ENCODE measurements around the gene GLRX. TPM values are rescaled to one million over a fixed set of nuclear protein-coding genes. Genes with fewer than 3 reads are reported as not detected.
A peak's percentile ranks its signal among the peaks of the same experiment; 100 is the strongest.

The GLRX gene
- polyA plus RNA-seq, 1 donor (not counting 4 experiments of a cell fraction or from before 2014, with no cell fraction given): 15.6 TPM

- Histone ChIP-seq H3K79me2 (ENCODE audit: control insufficient read depth, insufficient read depth, low read length) (no peaks in the 10 kb centered on the region), H3K27ac (ENCODE audit: control insufficient read depth, insufficient read depth, low read length) (no peak overlapping the region), H3K4me2 (ENCODE audit: control insufficient read depth, extremely low read depth, insufficient read depth, low read depth, low read length) (no peak overlapping the region), H3K36me3 (ENCODE audit: control insufficient read depth in 2 of 2, extremely low read depth in 1 of 2, insufficient read depth in 2 of 2, low read length in 2 of 2) (no peaks in the 10 kb centered on the region), H4K20me1 (ENCODE audit: control insufficient read depth, extremely low read depth, insufficient read depth, low read length) (no peaks in the 10 kb centered on the region), H2AFZ (ENCODE audit: control insufficient read depth, low read length) (no peak overlapping the region), H3K27me3 (ENCODE audit: control insufficient read depth, extremely low read depth, insufficient read depth, low read length) (no peaks in the 10 kb centered on the region), H3K9ac (ENCODE audit: control insufficient read depth, extremely low read depth, insufficient read depth, low read length) (no peak overlapping the region), H3K4me3 (ENCODE audit: control insufficient read depth in 2 of 3, extremely low read depth in 1 of 3, insufficient read depth in 2 of 3, low read depth in 1 of 3, low read length in 3 of 3) (no peak overlapping the region), H3K9me3 (ENCODE audit: control insufficient read depth, low read depth, low read length) (no peaks in the 10 kb centered on the region), H3K9me1 (ENCODE audit: control insufficient read depth, extremely low read depth, insufficient read depth, low read length) (no peaks in the 10 kb centered on the region), H3K4me1 (ENCODE audit: control insufficient read depth, extremely low read depth, insufficient read depth, low read length) (peaks cover 22% of the 10 kb centered on the region)
- DNase-seq (ENCODE audit: low read depth, low spot score) (no peak), FAIRE-seq (no peak)
- dilution Hi-C loops (cut with MboI; ENCODE audit: extremely low pct_ligation_motif_present, low sequenced_read_pairs): no loop called here
- TF ChIP-seq CTCF (optimal IDR thresholded peaks at IDR 0.05 in 1 of 3, IDR thresholded peaks at IDR 0.05 in 1 of 3, conservative IDR thresholded peaks at IDR 0.05 in 1 of 3; ENCODE audit: extremely low read depth in 1 of 3, insufficient read depth in 2 of 3, low read length in 3 of 3) (no peak), EZH2 (IDR thresholded peaks at IDR 0.05; ENCODE audit: low read length) (no peak)
Measured at GRCh38 chr5:95771892-95772291, 50.6 kb downstream of the GLRX start.

- H4K20me1 ChIP-seq (ENCODE audit: control insufficient read depth, extremely low read depth, insufficient read depth, low read length): no peaks in the 10 kb centered on the region
- H3K27ac ChIP-seq (ENCODE audit: control insufficient read depth, insufficient read depth, low read length): no peak overlapping the region
- H3K36me3 ChIP-seq (ENCODE audit: control insufficient read depth in 2 of 2, extremely low read depth in 1 of 2, insufficient read depth in 2 of 2, low read length in 2 of 2): no peaks in the 10 kb centered on the region
- H3K9ac ChIP-seq (ENCODE audit: control insufficient read depth, extremely low read depth, insufficient read depth, low read length): no peak overlapping the region
- dilution Hi-C loops (cut with MboI; ENCODE audit: extremely low pct_ligation_motif_present, low sequenced_read_pairs): no loop called here
- peaks cover 22% of the 10 kb centered on the region for H3K4me1 ChIP-seq (ENCODE audit: control insufficient read depth, extremely low read depth, insufficient read depth, low read length)
- peak overlapping the region; percentile 72 for H3K4me2 ChIP-seq (ENCODE audit: control insufficient read depth, extremely low read depth, insufficient read depth, low read depth, low read length)
- DNase-seq (ENCODE audit: low read depth, low spot score) (no peak), FAIRE-seq (peak; percentile 53)
- TF ChIP-seq CTCF (optimal IDR thresholded peaks at IDR 0.05 in 1 of 3, IDR thresholded peaks at IDR 0.05 in 1 of 3, conservative IDR thresholded peaks at IDR 0.05 in 1 of 3; ENCODE audit: extremely low read depth in 1 of 3, insufficient read depth in 2 of 3, low read length in 3 of 3) (no peak), EZH2 (IDR thresholded peaks at IDR 0.05; ENCODE audit: low read length) (no peak)
- H3K9me3 ChIP-seq (ENCODE audit: control insufficient read depth, low read depth, low read length): no peaks in the 10 kb centered on the region
- no peaks in the 10 kb centered on the region for H3K9me1 ChIP-seq (ENCODE audit: control insufficient read depth, extremely low read depth, insufficient read depth, low read length)
- no peaks in the 10 kb centered on the region for H3K79me2 ChIP-seq (ENCODE audit: control insufficient read depth, insufficient read depth, low read length)
- H2AFZ ChIP-seq (ENCODE audit: control insufficient read depth, low read length): peak overlapping the region; percentile 45
- no peaks in the 10 kb centered on the region for H3K27me3 ChIP-seq (ENCODE audit: control insufficient read depth, extremely low read depth, insufficient read depth, low read length)
- no peak overlapping the region for H3K4me3 ChIP-seq (ENCODE audit: control insufficient read depth in 2 of 3, extremely low read depth in 1 of 3, insufficient read depth in 2 of 3, low read depth in 1 of 3, low read length in 3 of 3)
Measured at GRCh38 chr5:95770830-95771708, 51.5 kb downstream of the GLRX start.
